K562 (cell line): ENCODE results near the gene PRDX1. TPM values are rescaled to one million over a fixed set of nuclear protein-coding genes. Genes with fewer than 3 reads are reported as not detected.

ENCODE experiments used
- ATAC-seq: fragments of 200-7000 bp; cut with Tn5 transposase; 3 replicates; pipeline ENCODE4 v1.9.1; 2020; ENCODE audit warnings: moderate library complexity
- BruUV-seq: library from RNA; stranded (reverse); fragments of 400-500 nt; replicated peaks from 2 replicates; lab custom pipeline; 2021; lab: Mats Ljungman, UMichigan
- CTCF ChIA-PET: fragments of 300-600 bp; formaldehyde crosslinking; extraction: SDS; loops from one replicate; lab custom pipeline; 2021; ENCODE audit warnings: low intra/inter-chr PET ratio; lab: Yijun Ruan, JAX
- POLR2A ChIA-PET: fragments of 300-600, 350-650 bp; sonication (Branson Sonifier 250); formaldehyde crosslinking; extraction: SDS; loops from one replicate; lab custom pipeline; 2021; ENCODE audit warnings: antibody characterized with exemption, inconsistent platforms; lab: Yijun Ruan, JAX
- DNase-seq, 4 experiments: peaks; one replicate each; pipeline versions ENCODE4 v3.0.0 to v3.0.0-alpha.2; 2011 to 2018; ENCODE audit warnings: low spot score in 3 of 4, mixed read lengths in 3 of 4; ENCODE audit errors: extremely low read depth in 1 of 4
- FAIRE-seq: peaks from 2 replicates; lab custom pipeline; 2011; peaks lifted over from hg19 to GRCh38; lab: Jason Lieb, UNC
- H2AFZ ChIP-seq: 2 replicates; pipeline ENCODE4 v1.6.0; 2011; ENCODE audit warnings: low read depth, low read length, control low read depth, inconsistent platforms
- H3K27ac ChIP-seq: fragments of 200-600 bp; 3 replicates; pipeline ENCODE4 v1.8.0; 2011; ENCODE audit warnings: low read depth, mild to moderate bottlenecking, control low read depth, inconsistent platforms, low read length, moderate library complexity, mixed read lengths; ENCODE audit errors: extremely low read depth
- H3K27me3 ChIP-seq, 2 experiments: fragments of 300-600 bp in 1 of 2; 2 replicates in 1 of 2; 3 replicates in 1 of 2; pipeline versions ENCODE4 v1.6.0 to v1.8.0; 2011; ENCODE audit warnings: inconsistent platforms in 2 of 2, low read length in 2 of 2, mild to moderate bottlenecking in 1 of 2, mixed read lengths in 1 of 2, moderate library complexity in 1 of 2; ENCODE audit not compliant: control insufficient read depth in 2 of 2, insufficient read depth in 2 of 2
- H3K36me3 ChIP-seq: fragments of 300-600 bp; 3 replicates; pipeline ENCODE4 v1.8.0; 2011; ENCODE audit warnings: mild to moderate bottlenecking, low read length, inconsistent platforms; ENCODE audit not compliant: control insufficient read depth, insufficient read depth
- H3K4me1 ChIP-seq, 2 experiments: fragments of 200-600 bp in 1 of 2; replicated peaks in 1 of 2; 2 replicates in 1 of 2; 3 replicates in 1 of 2; pipeline versions ENCODE4 v1.5.1 to v1.8.0; 2011; ENCODE audit warnings: inconsistent platforms in 2 of 2, low read length in 2 of 2, mild to moderate bottlenecking in 1 of 2, mixed read lengths in 1 of 2, moderate library complexity in 1 of 2; ENCODE audit not compliant: control insufficient read depth in 2 of 2, insufficient read depth in 2 of 2
- H3K4me2 ChIP-seq: 2 replicates; pipeline ENCODE4 v1.6.1; 2011; ENCODE audit warnings: low read length, control low read depth, inconsistent platforms, mixed read lengths; ENCODE audit not compliant: insufficient read depth
- H3K4me3 ChIP-seq: fragments of 200-600 bp; sonication (generic), shearing (Covaris generic); 2 replicates; pipeline ENCODE4 v1.5.1; 2016; ENCODE audit warnings: control low read depth, inconsistent platforms
- H3K79me2 ChIP-seq: fragments of 200-600 bp; 3 replicates; pipeline ENCODE4 v1.8.0; 2011; ENCODE audit warnings: low read length, inconsistent platforms; ENCODE audit not compliant: control insufficient read depth, insufficient read depth
- H3K9ac ChIP-seq, 2 experiments: 2 replicates each; pipeline versions ENCODE4 v1.6.0 to v1.6.1; 2011; ENCODE audit warnings: low read depth in 2 of 2, low read length in 2 of 2, control low read depth in 1 of 2, inconsistent platforms in 1 of 2, mild to moderate bottlenecking in 1 of 2, mixed read lengths in 1 of 2; ENCODE audit not compliant: insufficient read depth in 1 of 2
- H3K9me1 ChIP-seq: one replicate; pipeline ENCODE4 v1.6.0; 2011; ENCODE audit warnings: inconsistent platforms, mild to moderate bottlenecking, low read length, moderate library complexity; ENCODE audit not compliant: control insufficient read depth, insufficient read depth
- H3K9me3 ChIP-seq: replicated peaks from 2 replicates; pipeline ENCODE4 v1.5.1; 2011; ENCODE audit warnings: low read depth, low read length, inconsistent platforms; ENCODE audit not compliant: control insufficient read depth, insufficient read depth
- H4K20me1 ChIP-seq: replicated peaks from 2 replicates; pipeline ENCODE4 v1.6.1; 2011; ENCODE audit warnings: low read length, inconsistent platforms, mixed read lengths; ENCODE audit not compliant: control insufficient read depth, insufficient read depth
- ARNT ChIP-seq, 2 experiments: fragments of 450-650 bp; IDR thresholded peaks; 2 replicates each; pipeline ENCODE4 v1.6.1; 2016; ENCODE audit warnings: mild to moderate bottlenecking in 1 of 2
- ASH1L ChIP-seq: fragments of 450-650 bp; IDR thresholded peaks from 2 replicates; pipeline ENCODE4 v1.6.1; 2018; ENCODE audit warnings: borderline replicate concordance, mild to moderate bottlenecking, low read depth; ENCODE audit not compliant: partially characterized antibody
- EP300 ChIP-seq: IDR thresholded peaks from 2 replicates; pipeline ENCODE4 v1.6.1; 2012; ENCODE audit warnings: low read length, improper control_type of control experiment
- FOSL1 ChIP-seq: fragments of 200-800 bp; sonication (Bioruptor generic); conservative IDR thresholded peaks from 2 replicates; pipeline ENCODE4 v1.6.1; 2016; ENCODE audit warnings: missing genetic modification characterization, missing compliant biosample characterization
- GABPA ChIP-seq: fragments of 200-800 bp; sonication (Bioruptor generic); conservative IDR thresholded peaks from 2 replicates; pipeline ENCODE4 v1.6.1; 2016; ENCODE audit warnings: low read depth, missing genetic modification characterization, missing compliant biosample characterization
- GATAD2B ChIP-seq: fragments of 450-650 bp; IDR thresholded peaks from 2 replicates; pipeline ENCODE4 v1.6.1; 2017; ENCODE audit warnings: mild to moderate bottlenecking, borderline replicate concordance
- HLTF ChIP-seq: fragments of 450-650 bp; IDR thresholded peaks from 2 replicates; pipeline ENCODE4 v1.6.1; 2016
- JUND ChIP-seq, 2 experiments: IDR thresholded peaks; 2 replicates in 1 of 2; 3 replicates in 1 of 2; pipeline ENCODE4 v1.6.1; 2011; ENCODE audit warnings: borderline replicate concordance in 2 of 2, low read depth in 2 of 2, low read length in 2 of 2, improper control_type of control experiment in 1 of 2, missing biosample characterization in 1 of 2, missing genetic modification characterization in 1 of 2, missing genetic modification reagents in 1 of 2
- NR2F6 ChIP-seq: fragments of 450-650 bp; formaldehyde crosslinking; IDR thresholded peaks from 2 replicates; pipeline ENCODE4 v1.4.0; 2020; ENCODE audit warnings: mild to moderate bottlenecking
- RCOR1 ChIP-seq, 2 experiments: IDR thresholded peaks; 2 replicates each; pipeline ENCODE4 v1.6.1; 2012; ENCODE audit warnings: low read depth in 2 of 2, low read length in 2 of 2, borderline replicate concordance in 1 of 2, improper control_type of control experiment in 1 of 2
- SOX6 ChIP-seq: fragments of 450-650 bp; IDR thresholded peaks from 2 replicates; pipeline ENCODE4 v1.6.1; 2014; ENCODE audit warnings: mild to moderate bottlenecking
- ZFP36 ChIP-seq: fragments of 150-350 bp; IDR thresholded peaks from 2 replicates; pipeline ENCODE4 v1.6.1; 2018; ENCODE audit warnings: low read length, low read depth; ENCODE audit not compliant: partially characterized antibody
- ZMIZ1 ChIP-seq, 2 experiments: fragments of 150-350 bp in 1 of 2; IDR thresholded peaks; 2 replicates each; pipeline ENCODE4 v1.6.1; 2012 to 2016; ENCODE audit warnings: low read depth in 2 of 2, low read length in 2 of 2, mild to moderate bottlenecking in 1 of 2, moderate library complexity in 1 of 2
- ZNF224 ChIP-seq: sonication (generic); formaldehyde crosslinking; IDR thresholded peaks from 2 replicates; pipeline ENCODE4 v1.8.0; 2022; ENCODE audit warnings: mild to moderate bottlenecking, missing genetic modification reagents
- ZNF655 ChIP-seq: fragments of 250-450 bp; sonication (Bioruptor Pico); IDR thresholded peaks from 2 replicates; pipeline ENCODE4 v1.5.0; 2021
- WGBS: fragments of 100-300 bp; shearing (Covaris generic); methylation state at CpG from one replicate; pipeline ENCODE4 v1.1.6; 2016; ENCODE audit warnings: low coverage, mixed read lengths; ENCODE audit not compliant: insufficient coverage; ENCODE audit errors: missing lambda C conversion rate; 5-methylcytosine and 5-hydroxymethylcytosine counted together
- in situ Hi-C: fragments of 300-500 bp; cut with MboI; formaldehyde crosslinking; loops from 4 replicates; pipeline ENCODE4 v1.15.0; 2018; ENCODE audit warnings: inconsistent platforms, mixed read lengths
- intact Hi-C: fragments of 100-400 bp; cut with micrococcal nuclease; formaldehyde crosslinking; loops from 2 replicates; pipeline ENCODE4 v1.14.2; 2022
- polyA plus RNA-seq, 8 experiments: library from polyadenylated mRNA; depleted of rRNA in 4 of 8; stranded (reverse) in 5 of 8; unstranded in 3 of 8; fragments of >200 nt; fragmentation: Nextera tagmentation in 2 of 8; fragmentation: Illumina TruSeq in 1 of 8; extraction: Ambion mirVana in 2 of 8; extraction: Trizol in 1 of 8; gene quantifications; 2 replicates each; pipeline versions ENCODE4 v1.2.1 to v1.2.3, GENCODE V29; 2011 to 2014; ENCODE audit warnings: inconsistent platforms in 1 of 8, missing spikeins in 1 of 8
- total RNA-seq, 7 experiments: library from RNA; depleted of rRNA in 6 of 7; stranded (reverse); fragments of >200 nt in 6 of 7; fragmentation: Illumina TruSeq in 2 of 7; extraction: Trizol in 2 of 7; gene quantifications; 2 replicates each; pipeline versions ENCODE4 v1.2.1 to v1.2.3, GENCODE V29; 2011 to 2021; ENCODE audit warnings: low replicate concordance in 1 of 7

The PRDX1 gene
- total and polyA plus RNA-seq, 9 of the 15 experiments (the other 6 are each of a cell fraction or from before 2014, with no cell fraction given), result 748 to 2,388 (median 1,045) TPM

DNA sequence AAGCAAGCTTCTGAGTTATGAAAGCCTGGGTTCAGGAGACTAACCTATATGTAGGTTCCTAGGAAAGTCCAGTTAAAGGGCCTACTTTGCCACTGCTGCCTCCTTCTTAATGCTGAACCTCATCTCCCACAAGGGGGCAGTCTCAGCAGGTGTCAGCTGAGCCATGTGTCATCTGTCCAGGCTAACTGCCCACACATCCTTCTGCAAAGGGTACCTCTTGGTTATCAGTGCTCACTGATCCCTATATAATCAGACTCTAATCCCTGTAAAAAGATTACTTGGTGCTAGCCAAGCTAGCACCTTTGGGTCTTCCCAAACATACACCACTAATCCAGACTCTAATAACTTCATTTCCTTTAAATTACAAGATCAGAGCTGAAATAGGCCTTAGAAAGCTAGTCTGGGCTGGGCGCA lies 9.0 kb downstream of the PRDX1 start:
- ChIA-PET POLR2A (interaction anchor here (0.5 to 5.6 kb wide), 15 partner anchors 9 to 500 kb away, joined by 3 to 104 read pairs (median 4); partner anchors contain the start of genes AKR1A1, CCDC163, MMACHC and NASP), CTCF (interaction anchor here (0.6 to 2.6 kb wide), 4 partner anchors 57 to 667 kb away, joined by 3 to 21 read pairs (median 3); no protein-coding TSS in a partner anchor)
- Histone ChIP-seq H3K36me3 (peaks cover 98% of the 10 kb centered on the region), H3K27ac (no peak overlapping the region), H3K27me3 (no peaks in the 10 kb centered on the region), H3K9me3 (no peaks in the 10 kb centered on the region), H3K9me1 (no peaks in the 10 kb centered on the region), H3K4me2 (no peak overlapping the region), H2AFZ (no peak overlapping the region), H3K4me1 (no peaks in the 10 kb centered on the region; a peak in 1 of 5 replicates), H4K20me1 (no peaks in the 10 kb centered on the region), H3K9ac (no peak overlapping the region), H3K79me2 (peaks cover 27% of the 10 kb centered on the region), H3K4me3 (no peak overlapping the region)
- intact Hi-C loops, result loop anchor here (1.0 to 5.0 kb wide), 2 partner anchors 58 to 370 kb away; no protein-coding TSS in a partner anchor
- no TSS peak for BruUV-seq
- DNase-seq (peak; percentile 57 to 88 (median 67)), ATAC-seq (peak; percentile 78), FAIRE-seq (peak; percentile 88)
- in situ Hi-C loops, result loop anchor here (5.0 kb wide), 1 partner anchor 55 kb away; no protein-coding TSS in a partner anchor
- 100% methylated on average over 1 of the region's 1 CpG for whole genome bisulfite sequencing
- TF ChIP-seq ZNF224 (CRISPR knock-in tag) (no peak), FOSL1 (tag) (peak; percentile 69), SOX6 (peak; percentile 39; the same call in 1 of the 2 replicates), JUND (IDR thresholded peaks at IDR 0.05; ENCODE audit: borderline replicate concordance, low read depth, low read length) (peak; percentile 82), JUND (tag; IDR thresholded peaks at IDR 0.05; ENCODE audit: borderline replicate concordance, low read depth, low read length) (peak; percentile 75; the same call in 1 of the 3 replicates), GATAD2B (peak; percentile 22; the same call in 1 of the 2 replicates), ASH1L (no peak), ARNT (IDR thresholded peaks at IDR 0.05) (no peak), NR2F6 (CRISPR knock-in tag) (no peak), EP300 (no peak), ZFP36 (no peak), ZNF655 (no peak), RCOR1 (IDR thresholded peaks at IDR 0.05; ENCODE audit: borderline replicate concordance in 1 of 2, low read depth in 2 of 2, low read length in 2 of 2) (peak in 1 of 2 experiments; percentile 80; a peak in 2 of 4 replicates), ZMIZ1 (IDR thresholded peaks at IDR 0.05; ENCODE audit: low read depth in 2 of 2, low read length in 2 of 2) (0 out of 4 replicates have a peak, but pooled peaks of 1 of the 2 experiments have one; percentile 32), GABPA (tag) (no peak), HLTF (no peak)
